Stomach (tissue), 4 donors: Measurements from ENCODE around the gene BRPF1.

Source experiments
- CTCF ChIP-seq, 7 experiments: fragments of 450-650 bp in 4 of 7; fragments of 200-600 bp in 3 of 7; sonication (generic) in 3 of 7; IDR thresholded peaks; one replicate each; pipeline ENCODE4 v1.5.1; 2016 to 2019; ENCODE audit warnings: antibody characterized with exemption in 7 of 7, control low read depth in 2 of 7, mild to moderate bottlenecking in 1 of 7
- POLR2A ChIP-seq, 4 donors: fragments of 450-650 bp; IDR thresholded peaks; one replicate each; pipeline ENCODE4 v1.6.1; 2016; ENCODE audit warnings: antibody characterized with exemption in 4 of 4, control low read depth in 2 of 4, mild to moderate bottlenecking in 1 of 4, moderate library complexity in 1 of 4
- POLR2AphosphoS5 ChIP-seq, 3 donors: sonication (generic); formaldehyde crosslinking; IDR thresholded peaks; one replicate each; pipeline ENCODE4 v1.6.1; 2016; ENCODE audit warnings: antibody characterized with exemption in 3 of 3

- TF ChIP-seq CTCF (IDR thresholded peaks at IDR 0.05), result no peak
- TF ChIP-seq POLR2A (IDR thresholded peaks at IDR 0.05), result no peak
- TF ChIP-seq POLR2AphosphoS5 (IDR thresholded peaks at IDR 0.05), result no peak
Measured at GRCh38 chr3:9700536-9700935, 31.0 kb upstream of the BRPF1 start.
